H1 (cell line): ENCODE measurements around the gene FAM98C. TPM values are rescaled to one million over a fixed set of nuclear protein-coding genes. Genes with fewer than 3 reads are reported as not detected.

ENCODE experiments used
- CHD7 ChIP-seq: fragments of 300-600 bp; sonication (generic); IDR thresholded peaks from 2 replicates; pipeline ENCODE4 v1.7.1; 2012; ENCODE audit warnings: low read length, moderate library complexity, mild to moderate bottlenecking, inconsistent platforms; ENCODE audit not compliant: insufficient replicate concordance
- CTCF ChIP-seq, 3 experiments: IDR thresholded peaks; 1 replicate in 2 of 3; 2 replicates in 1 of 3; pipeline versions ENCODE4 v1.5.1 to v1.6.1; 2011; ENCODE audit warnings: low read length in 3 of 3, mild to moderate bottlenecking in 3 of 3, inconsistent platforms in 2 of 3, low read depth in 1 of 3, moderate library complexity in 1 of 3; ENCODE audit not compliant: insufficient read depth in 1 of 3; ENCODE audit errors: control extremely low read depth in 1 of 3
- KDM1A ChIP-seq: fragments of 200-600, 300-600 bp; sonication (generic); IDR thresholded peaks from 2 replicates; pipeline ENCODE4 v1.7.1; 2016; ENCODE audit warnings: mild to moderate bottlenecking, low read length, borderline replicate concordance
- KDM4A ChIP-seq: IDR thresholded peaks from one replicate; pipeline ENCODE4 v1.7.1; 2012; ENCODE audit warnings: low read depth, mild to moderate bottlenecking, moderate library complexity, low read length, inconsistent platforms; ENCODE audit not compliant: severe bottlenecking
- MAFK ChIP-seq: IDR thresholded peaks from 2 replicates; pipeline ENCODE4 v1.6.1; 2012; ENCODE audit warnings: low read depth, mild to moderate bottlenecking, improper control_type of control experiment, low read length
- RAD21 ChIP-seq, 2 experiments: IDR thresholded peaks in 1 of 2; conservative IDR thresholded peaks in 1 of 2; 2 replicates each; pipeline ENCODE4 v1.6.1; 2011; ENCODE audit warnings: low read depth in 2 of 2, low read length in 2 of 2, improper control_type of control experiment in 1 of 2, inconsistent platforms in 1 of 2, mild to moderate bottlenecking in 1 of 2, moderate library complexity in 1 of 2
- SIN3A ChIP-seq, 2 experiments: IDR thresholded peaks in 1 of 2; conservative IDR thresholded peaks in 1 of 2; 2 replicates each; pipeline ENCODE4 v1.6.1; 2011 to 2012; ENCODE audit warnings: low read length in 2 of 2, improper control_type of control experiment in 1 of 2, low read depth in 1 of 2, mild to moderate bottlenecking in 1 of 2
- SUZ12 ChIP-seq: fragments of 200-600 bp; sonication (generic); IDR thresholded peaks from 2 replicates; pipeline ENCODE4 v1.6.1; 2012; ENCODE audit warnings: mild to moderate bottlenecking, inconsistent platforms, low read length, moderate library complexity, mixed read lengths
- polyA plus RNA-seq, 7 experiments: library from polyadenylated mRNA; depleted of rRNA in 3 of 7; stranded (reverse) in 5 of 7; unstranded in 2 of 7; fragments of >200 nt in 5 of 7; fragments of 200-250 nt in 2 of 7; gene quantifications; 1 replicate in 5 of 7; 2 replicates in 1 of 7; 4 replicates in 1 of 7; pipeline versions ENCODE4 v1.2.1 to v1.2.3, GENCODE V29; 2011 to 2013; ENCODE audit warnings: missing spikeins in 2 of 7, mixed read lengths in 2 of 7
- total RNA-seq: library from RNA; stranded (reverse); fragmentation: NEBNext Ultra II Directional; extraction: Animal tissue kit (Norgen Biotek cat#: 25700); gene quantifications from 2 replicates; pipeline ENCODE4 v1.2.1, GENCODE V29; 2021

The FAM98C gene
- total and polyA plus RNA-seq, 2 of the 8 experiments (the other 6 are each of a cell fraction or from before 2014, with no cell fraction given): 6.1 to 9.4 TPM

- TF ChIP-seq CHD7 (no peak), CTCF (IDR thresholded peaks at IDR 0.05; ENCODE audit: control extremely low read depth in 1 of 3, insufficient read depth in 1 of 3, low read depth in 1 of 3, low read length in 3 of 3) (no peak), RAD21 (IDR thresholded peaks at IDR 0.05 in 1 of 2, conservative IDR thresholded peaks at IDR 0.05 in 1 of 2; ENCODE audit: low read depth in 2 of 2, low read length in 2 of 2) (no peak), SUZ12 (no peak), MAFK (no peak), SIN3A (conservative IDR thresholded peaks at IDR 0.05 in 1 of 2, IDR thresholded peaks at IDR 0.05 in 1 of 2; ENCODE audit: low read depth in 1 of 2, low read length in 2 of 2) (no peak), KDM1A (no peak), KDM4A (no peak)
Measured at GRCh38 chr19:38401148-38401547, 1.7 kb upstream of the FAM98C start (continued).
